Keratinocyte (primary cell): ENCODE measurements around the gene PSMD14.

ENCODE experiments used
- EZH2 ChIP-seq: IDR thresholded peaks from one replicate; pipeline ENCODE4 v1.6.1; 2012; ENCODE audit warnings: inconsistent platforms, mild to moderate bottlenecking, low read length, moderate library complexity
- TF ChIP-seq, protein P1 (sequence below), 3 experiments: IDR thresholded peaks in 1 of 3; conservative IDR thresholded peaks in 1 of 3; optimal IDR thresholded peaks in 1 of 3; 2 replicates in 2 of 3; 3 replicates in 1 of 3; pipeline versions ENCODE3 to v1.5.1; 2011; ENCODE audit warnings: low read length in 3 of 3, mild to moderate bottlenecking in 3 of 3, moderate library complexity in 2 of 3, control low read depth in 1 of 3, inconsistent platforms in 1 of 3; ENCODE audit not compliant: insufficient read depth in 2 of 3; ENCODE audit errors: extremely low read depth in 1 of 3

DNA sequence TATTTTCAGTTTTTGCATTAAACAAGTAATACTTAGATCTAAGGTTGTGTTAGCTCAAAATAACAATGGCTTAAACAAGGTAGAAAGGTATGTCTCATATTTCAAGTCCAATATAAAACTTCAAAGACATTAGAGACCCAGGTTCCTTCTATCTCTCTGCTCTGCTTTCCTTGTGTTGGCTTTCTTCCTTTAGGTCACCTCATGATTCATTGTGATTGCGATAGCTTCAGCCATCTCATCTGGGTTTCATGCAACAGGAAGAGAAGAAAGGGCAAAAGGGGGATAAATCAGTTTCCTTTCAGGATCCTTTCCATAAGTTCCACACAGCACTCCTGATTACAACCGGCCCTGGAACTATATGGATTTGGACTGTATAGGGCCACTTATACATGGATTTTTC lies 91.9 kb downstream of the PSMD14 start:
- TF ChIP-seq, protein P1, sequence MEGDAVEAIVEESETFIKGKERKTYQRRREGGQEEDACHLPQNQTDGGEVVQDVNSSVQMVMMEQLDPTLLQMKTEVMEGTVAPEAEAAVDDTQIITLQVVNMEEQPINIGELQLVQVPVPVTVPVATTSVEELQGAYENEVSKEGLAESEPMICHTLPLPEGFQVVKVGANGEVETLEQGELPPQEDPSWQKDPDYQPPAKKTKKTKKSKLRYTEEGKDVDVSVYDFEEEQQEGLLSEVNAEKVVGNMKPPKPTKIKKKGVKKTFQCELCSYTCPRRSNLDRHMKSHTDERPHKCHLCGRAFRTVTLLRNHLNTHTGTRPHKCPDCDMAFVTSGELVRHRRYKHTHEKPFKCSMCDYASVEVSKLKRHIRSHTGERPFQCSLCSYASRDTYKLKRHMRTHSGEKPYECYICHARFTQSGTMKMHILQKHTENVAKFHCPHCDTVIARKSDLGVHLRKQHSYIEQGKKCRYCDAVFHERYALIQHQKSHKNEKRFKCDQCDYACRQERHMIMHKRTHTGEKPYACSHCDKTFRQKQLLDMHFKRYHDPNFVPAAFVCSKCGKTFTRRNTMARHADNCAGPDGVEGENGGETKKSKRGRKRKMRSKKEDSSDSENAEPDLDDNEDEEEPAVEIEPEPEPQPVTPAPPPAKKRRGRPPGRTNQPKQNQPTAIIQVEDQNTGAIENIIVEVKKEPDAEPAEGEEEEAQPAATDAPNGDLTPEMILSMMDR (optimal IDR thresholded peaks at IDR 0.05 in 1 of 3, IDR thresholded peaks at IDR 0.05 in 1 of 3, conservative IDR thresholded peaks at IDR 0.05 in 1 of 3; ENCODE audit: extremely low read depth in 1 of 3, insufficient read depth in 2 of 3, low read length in 3 of 3) = no peak
- TF ChIP-seq EZH2 = no peak
